Stimulated activated CD8-positive, alpha-beta memory T cell treated with anti-CD3 and anti-CD28 coated beads, Interleukin-15, amount 100 ng/mL, for 1 hour (primary cell): ENCODE measurements around the gene ISL2.
"Not testable (repeated sequence)": the region's sequence is repeated elsewhere in the genome, so short reads cannot be mapped to it uniquely, and the experiment has no call there.

Source experiments
- DNase-seq: peaks from one replicate; pipeline ENCODE4 v3.0.0-alpha.2; 2020; ENCODE audit warnings: low read depth

Gene ISL2

GRCh38 chr15:76336254-76337058 lies at the start of gene ISL2:
ISL2 (plus strand) TSS chr15:76336773; CDS start chr15:76336884, 111 bp downstream.
- DNase-seq: no peak

- no peak for DNase-seq
Observed at GRCh38 chr15:76289582-76289981, 47.0 kb upstream of the ISL2 start.

- no peak for DNase-seq
Observed at GRCh38 chr15:76293361-76293760, 43.2 kb upstream of the ISL2 start.

GRCh38 chr15:76294463-76294862 lies 42.1 kb upstream of the ISL2 start:
- not testable (repeated sequence) for DNase-seq

- no peak for DNase-seq
Observed at GRCh38 chr15:76296849-76297248, 39.7 kb upstream of the ISL2 start.

GRCh38 chr15:76297951-76298350 lies 38.6 kb upstream of the ISL2 start:
- DNase-seq: not testable (repeated sequence)

GRCh38 chr15:76298986-76299385 lies 37.6 kb upstream of the ISL2 start:
- no peak for DNase-seq

GRCh38 chr15:76299786-76300185 lies 36.8 kb upstream of the ISL2 start:
- no peak for DNase-seq

- no peak for DNase-seq
Observed at GRCh38 chr15:76303909-76304308, 32.7 kb upstream of the ISL2 start.

- DNase-seq: no peak
Observed at GRCh38 chr15:76309601-76310330, 26.8 kb upstream of the ISL2 start.

- DNase-seq: no peak
Observed at GRCh38 chr15:76310475-76311099, 26.0 kb upstream of the ISL2 start.

- peak; percentile 82 for DNase-seq
Observed at GRCh38 chr15:76311100-76311953, 25.2 kb upstream of the ISL2 start, which contains the start of gene ETFA. ETFA (minus strand) TSS chr15:76311469; CDS start chr15:76311388, 81 bp downstream.

GRCh38 chr15:76312540-76313174 lies 23.9 kb upstream of the ISL2 start:
- no peak for DNase-seq

- DNase-seq: not testable (repeated sequence)
Observed at GRCh38 chr15:76313175-76313567, 23.4 kb upstream of the ISL2 start.

- no peak for DNase-seq
Observed at GRCh38 chr15:76313731-76314130, 22.8 kb upstream of the ISL2 start.

- DNase-seq: no peak
Observed at GRCh38 chr15:76320012-76320411, 16.6 kb upstream of the ISL2 start.

GRCh38 chr15:76321171-76321570 lies 15.4 kb upstream of the ISL2 start:
- no peak for DNase-seq

- no peak for DNase-seq
Observed at GRCh38 chr15:76321602-76322001, 15.0 kb upstream of the ISL2 start.

- no peak for DNase-seq
Observed at GRCh38 chr15:76324066-76324465, 12.5 kb upstream of the ISL2 start.

- no peak for DNase-seq
Observed at GRCh38 chr15:76325704-76326103, 10.9 kb upstream of the ISL2 start.
